NT2/D1 (cell line): ENCODE data around the gene INPP5K.

Experiments used
- DNase-seq: peaks from one replicate; pipeline ENCODE4 v3.0.0-alpha.2; 2011; ENCODE audit warnings: low read depth, low spot score
- H3K27me3 ChIP-seq: 2 replicates; pipeline ENCODE4 v1.6.0; 2011; ENCODE audit warnings: mild to moderate bottlenecking; ENCODE audit not compliant: insufficient read length, insufficient read depth
- H3K36me3 ChIP-seq: 2 replicates; pipeline ENCODE4 v1.6.1; 2011; ENCODE audit warnings: mild to moderate bottlenecking, low read length, mixed read lengths; ENCODE audit not compliant: insufficient read depth, insufficient read length
- H3K4me1 ChIP-seq: 2 replicates; pipeline ENCODE4 v1.5.1; 2011; ENCODE audit not compliant: insufficient read depth, insufficient read length
- H3K4me3 ChIP-seq: 2 replicates; pipeline ENCODE4 v1.5.1; 2011; ENCODE audit warnings: low read depth; ENCODE audit not compliant: insufficient read length
- H3K9ac ChIP-seq: 2 replicates; pipeline ENCODE4 v1.6.0; 2011; ENCODE audit warnings: low read depth; ENCODE audit not compliant: insufficient read length
- H3K9me3 ChIP-seq: 2 replicates; pipeline ENCODE4 v1.5.1; 2011; ENCODE audit warnings: mild to moderate bottlenecking, low read length; ENCODE audit not compliant: insufficient read depth
- SUZ12 ChIP-seq: IDR thresholded peaks from 2 replicates; pipeline ENCODE4 v1.6.1; 2011; ENCODE audit not compliant: insufficient read length, insufficient read depth; ENCODE audit errors: extremely low read depth
- YY1 ChIP-seq: IDR thresholded peaks from 2 replicates; pipeline ENCODE4 v1.6.1; 2011; ENCODE audit not compliant: insufficient read length, insufficient read depth
- ZNF274 ChIP-seq: IDR thresholded peaks from 2 replicates; pipeline ENCODE4 v1.6.1; 2011; ENCODE audit warnings: mild to moderate bottlenecking, low read depth, low read length

The INPP5K gene

DNA sequence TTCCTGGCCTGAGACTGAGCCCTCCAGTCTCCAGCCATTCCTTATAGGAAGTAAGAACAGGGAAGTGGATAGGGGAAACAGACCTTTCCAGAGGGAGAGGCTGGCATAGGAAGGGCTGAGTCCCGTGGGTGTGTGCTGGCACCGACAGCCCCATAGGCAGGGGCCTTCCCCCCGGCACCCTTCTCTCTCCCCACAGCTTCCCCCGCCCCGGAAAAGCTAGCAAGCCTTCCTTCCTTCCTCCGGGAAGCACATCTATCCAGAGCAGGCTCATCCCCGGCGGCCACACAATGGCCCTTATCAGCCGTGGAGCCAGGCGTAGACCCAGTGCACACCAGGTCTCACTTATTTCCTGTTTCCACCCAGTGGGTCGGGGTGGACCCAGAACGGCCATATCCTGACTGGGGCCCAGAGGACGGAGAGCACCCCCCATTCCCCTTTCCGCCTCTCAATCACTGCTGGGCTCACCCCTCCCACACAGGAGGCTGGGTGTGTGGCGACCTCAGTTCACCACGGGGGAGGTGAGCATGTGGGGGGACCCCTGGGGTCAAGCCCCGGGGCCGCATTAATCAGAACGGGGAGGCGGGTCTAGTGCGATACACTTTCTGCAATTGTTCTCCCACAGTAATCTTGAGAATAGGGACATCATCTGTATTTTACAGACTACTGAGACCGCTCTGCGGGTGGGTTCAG lies 23.0 kb downstream of the INPP5K start:
- Histone ChIP-seq H3K9me3 (no peaks in the 10 kb centered on the region), H3K27me3 (peaks cover 7% of the 10 kb centered on the region), H3K36me3 (peaks cover 16% of the 10 kb centered on the region), H3K4me3 (no peak overlapping the region), H3K4me1 (peaks cover 16% of the 10 kb centered on the region), H3K9ac (no peak overlapping the region)
- DNase-seq: no peak
- TF ChIP-seq YY1: no peak
- no peak for TF ChIP-seq ZNF274
- TF ChIP-seq SUZ12: no peak

DNA sequence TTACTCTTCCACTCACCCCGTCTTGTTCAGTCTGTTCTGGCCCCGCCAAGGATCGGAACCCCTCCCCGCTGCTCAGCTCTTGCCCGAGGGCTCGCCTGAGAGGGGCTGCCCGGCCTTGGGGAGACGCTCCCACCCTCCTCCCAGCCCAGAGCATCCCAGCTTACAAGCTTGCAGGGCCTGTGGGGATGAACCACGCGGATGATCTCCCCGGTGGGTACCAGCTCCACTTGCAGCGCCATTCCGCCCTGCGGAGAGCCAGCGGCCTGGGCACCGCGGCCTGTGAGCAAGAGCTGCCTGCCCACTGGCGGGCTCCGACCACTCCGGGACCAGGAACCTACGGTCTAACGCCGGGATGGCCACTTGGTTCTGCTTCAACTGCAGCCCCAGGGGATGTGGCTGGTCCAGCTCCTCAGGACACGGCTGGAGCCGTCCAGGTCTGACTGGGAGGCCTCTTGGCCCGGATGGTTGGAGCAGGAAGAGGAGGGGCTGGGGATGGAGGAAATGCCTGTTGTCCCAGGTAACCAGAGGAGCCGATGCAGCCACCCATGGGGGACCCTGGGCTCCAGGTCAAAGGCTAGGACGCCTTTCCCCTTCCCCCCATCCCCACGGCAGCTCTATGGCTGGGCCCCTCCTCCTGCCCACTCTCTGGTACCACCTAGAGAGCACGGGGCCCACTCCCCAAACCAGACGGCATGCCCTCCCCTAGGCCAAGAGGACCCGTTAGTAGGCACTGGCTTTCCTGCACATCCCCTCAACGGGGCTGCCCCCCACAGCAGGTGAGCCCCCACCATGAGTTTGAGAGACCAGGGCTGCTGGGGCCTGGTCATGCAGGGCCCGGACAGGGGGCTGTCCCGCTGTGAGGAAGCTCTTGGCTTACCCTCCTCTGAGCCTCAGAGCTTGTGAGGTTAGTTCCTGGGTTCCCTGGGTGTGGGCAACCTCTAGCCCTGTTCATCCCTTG lies 23.9 kb downstream of the INPP5K start, which contains the start of gene MYO1C:
TSS of gene MYO1C (minus strand) at position 438 of the 958 bp plus-strand sequence. CDS start at position 239, 199 bp downstream.
- Histone ChIP-seq H3K4me1 (peaks cover 16% of the 10 kb centered on the region), H3K9ac (peak within 1 kb of the TSS; percentile 74), H3K9me3 (no peaks in the 10 kb centered on the region), H3K27me3 (peaks cover 7% of the 10 kb centered on the region), H3K4me3 (peak within 1 kb of the TSS; percentile 45), H3K36me3 (peaks cover 16% of the 10 kb centered on the region)
- DNase-seq: no peak
- TF ChIP-seq YY1: no peak
- no peak for TF ChIP-seq ZNF274
- TF ChIP-seq SUZ12: no peak

DNA sequence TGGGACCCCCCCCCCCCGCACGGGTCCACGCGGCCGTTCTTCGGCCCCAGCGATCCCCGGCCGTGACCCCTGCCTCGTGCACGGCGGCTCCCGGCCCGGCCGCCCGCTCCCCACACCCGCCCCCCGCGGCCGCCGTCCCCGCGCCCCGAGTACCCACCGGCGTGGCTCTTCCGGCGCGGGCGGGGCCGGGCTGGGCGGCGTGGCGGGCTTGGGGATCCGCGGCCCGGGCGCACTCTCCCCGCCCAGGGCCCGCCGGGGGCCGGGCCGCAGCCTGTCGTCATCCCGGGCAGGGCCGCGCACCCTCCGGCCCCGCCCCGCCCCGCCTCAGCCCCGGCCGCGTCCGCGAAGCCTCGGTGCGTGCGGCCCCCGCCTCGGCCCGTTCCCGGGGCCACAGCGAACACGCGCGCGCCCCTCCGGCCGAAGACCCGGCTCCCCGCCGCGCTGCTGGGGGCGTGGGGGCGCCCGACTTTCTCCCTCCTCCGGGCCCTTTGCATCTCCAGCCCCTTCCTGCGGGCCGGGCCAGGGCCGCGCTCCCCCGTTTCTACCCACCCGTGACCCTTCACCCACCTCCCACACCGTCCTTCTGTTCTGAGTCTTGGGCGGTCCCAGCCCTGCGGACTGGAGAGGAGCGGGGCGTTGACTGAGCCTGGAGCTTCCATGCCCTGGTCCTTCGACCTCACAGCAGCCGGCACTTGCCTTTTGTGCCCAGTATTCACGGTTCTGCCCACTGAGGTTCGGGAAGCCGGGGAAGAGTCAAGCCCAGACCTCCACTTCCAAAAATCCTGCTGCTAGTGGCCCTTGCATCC lies 24.8 kb downstream of the INPP5K start:
- peaks cover 16% of the 10 kb centered on the region for H3K4me1 ChIP-seq
- peaks cover 7% of the 10 kb centered on the region for H3K27me3 ChIP-seq
- no peak for TF ChIP-seq SUZ12
- TF ChIP-seq ZNF274: no peak
- TF ChIP-seq YY1: no peak
- DNase-seq: no peak
- peak overlapping the region; percentile 74 for H3K9ac ChIP-seq
- peaks cover 16% of the 10 kb centered on the region for H3K36me3 ChIP-seq
- no peaks in the 10 kb centered on the region for H3K9me3 ChIP-seq
- peak overlapping the region; percentile 56 for H3K4me3 ChIP-seq

DNA sequence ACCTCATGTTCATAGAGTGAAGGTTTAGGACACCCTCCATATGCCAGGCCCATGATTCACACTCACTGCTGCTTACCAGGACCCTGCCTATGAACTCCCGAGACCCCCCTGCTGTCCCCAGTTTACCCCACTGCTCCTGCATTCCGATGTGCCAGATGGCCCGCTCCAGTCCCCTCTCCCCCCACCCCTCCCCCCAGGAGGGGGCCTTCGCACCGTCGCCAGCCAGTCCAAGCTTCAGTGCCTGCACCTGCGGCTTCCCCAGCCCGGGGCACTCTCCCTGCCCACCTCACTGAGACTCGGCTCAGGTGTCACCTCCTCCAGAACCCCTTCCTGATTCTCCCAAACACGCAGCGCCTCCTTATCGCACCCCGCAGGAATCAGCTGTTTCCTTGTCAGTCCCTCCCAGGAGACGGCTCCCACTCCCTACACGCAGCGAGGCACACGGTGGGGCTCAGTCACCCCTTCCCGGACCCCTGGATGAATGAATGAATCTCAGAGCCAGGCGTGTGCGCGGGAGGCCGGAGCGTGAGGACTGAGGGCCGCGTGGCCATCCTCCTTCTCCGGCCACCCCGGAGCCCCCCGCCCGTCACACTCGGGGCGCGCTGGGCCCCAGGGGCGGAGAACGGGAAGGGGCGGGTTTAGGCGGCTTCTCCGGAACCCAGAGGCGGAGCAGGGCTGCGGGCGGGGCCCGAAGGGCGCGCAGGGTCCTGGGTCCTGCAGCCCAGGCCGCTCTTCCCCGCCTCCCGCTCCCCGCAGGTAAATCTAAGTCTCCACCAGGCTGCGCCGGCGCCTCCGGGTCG lies 25.6 kb downstream of the INPP5K start:
- no peak for DNase-seq
- Histone ChIP-seq H3K4me1 (peaks cover 16% of the 10 kb centered on the region), H3K4me3 (peak overlapping the region; percentile 56), H3K36me3 (peaks cover 10% of the 10 kb centered on the region), H3K9me3 (no peaks in the 10 kb centered on the region), H3K9ac (peak overlapping the region; percentile 72), H3K27me3 (peaks cover 7% of the 10 kb centered on the region)
- TF ChIP-seq YY1: no peak
- TF ChIP-seq ZNF274: no peak
- TF ChIP-seq SUZ12: no peak

DNA sequence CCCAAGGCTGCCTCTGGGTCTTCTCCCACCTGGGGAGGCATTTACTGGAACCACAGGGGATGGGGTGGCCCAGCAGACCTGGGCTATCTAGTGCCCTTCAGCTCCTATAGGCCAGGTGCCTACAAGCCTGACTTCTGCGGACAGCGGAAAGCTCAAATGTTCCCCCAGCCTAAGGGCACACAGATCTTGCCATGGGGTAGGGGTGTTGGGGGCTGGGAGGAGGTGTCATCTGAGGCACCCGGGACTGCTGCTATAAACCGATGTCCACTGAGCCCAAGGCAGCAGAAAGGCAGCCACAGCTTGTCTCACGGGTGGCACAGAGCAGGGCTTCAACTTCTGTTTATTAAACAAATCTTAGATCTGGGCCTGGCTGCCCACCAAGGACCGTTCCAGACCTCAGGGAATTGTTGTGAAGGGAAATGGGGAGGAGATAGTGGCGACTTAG lies 27.6 kb downstream of the INPP5K start:
- Histone ChIP-seq H3K27me3 (peaks cover 7% of the 10 kb centered on the region), H3K4me1 (peaks cover 20% of the 10 kb centered on the region), H3K4me3 (peak overlapping the region; percentile 42), H3K36me3 (peaks cover 6% of the 10 kb centered on the region), H3K9ac (peak overlapping the region; percentile 76), H3K9me3 (no peaks in the 10 kb centered on the region)
- DNase-seq: no peak
- no peak for TF ChIP-seq YY1
- TF ChIP-seq ZNF274: no peak
- no peak for TF ChIP-seq SUZ12
